Skeletal muscle satellite cell (primary cell): ENCODE results near the gene TGM2.

Experiments used
- H3K27me3 ChIP-seq: 2 replicates; pipeline ENCODE4 v1.7.0; 2013; ENCODE audit warnings: low read length; ENCODE audit not compliant: control insufficient read depth, insufficient read depth
- H3K36me3 ChIP-seq: 2 replicates; pipeline ENCODE4 v1.7.0; 2013; ENCODE audit warnings: mild to moderate bottlenecking, control low read depth, low read length; ENCODE audit not compliant: insufficient read depth
- H3K4me1 ChIP-seq: 2 replicates; pipeline ENCODE4 v1.7.0; 2013; ENCODE audit warnings: low read length; ENCODE audit not compliant: control insufficient read depth, insufficient read depth
- H3K4me2 ChIP-seq: 2 replicates; pipeline ENCODE4 v1.7.0; 2013; ENCODE audit warnings: mild to moderate bottlenecking, low read length
- H3K4me3 ChIP-seq: 2 replicates; pipeline ENCODE4 v1.7.0; 2013; ENCODE audit warnings: low read length
- H3K9ac ChIP-seq: 2 replicates; pipeline ENCODE4 v1.7.0; 2013; ENCODE audit warnings: mild to moderate bottlenecking, low read depth, low read length, moderate library complexity
- H3K9me3 ChIP-seq: replicated peaks from 2 replicates; pipeline ENCODE4 v1.7.0; 2013; ENCODE audit warnings: mild to moderate bottlenecking, control low read depth, low read length

TGM2 gene

DNA sequence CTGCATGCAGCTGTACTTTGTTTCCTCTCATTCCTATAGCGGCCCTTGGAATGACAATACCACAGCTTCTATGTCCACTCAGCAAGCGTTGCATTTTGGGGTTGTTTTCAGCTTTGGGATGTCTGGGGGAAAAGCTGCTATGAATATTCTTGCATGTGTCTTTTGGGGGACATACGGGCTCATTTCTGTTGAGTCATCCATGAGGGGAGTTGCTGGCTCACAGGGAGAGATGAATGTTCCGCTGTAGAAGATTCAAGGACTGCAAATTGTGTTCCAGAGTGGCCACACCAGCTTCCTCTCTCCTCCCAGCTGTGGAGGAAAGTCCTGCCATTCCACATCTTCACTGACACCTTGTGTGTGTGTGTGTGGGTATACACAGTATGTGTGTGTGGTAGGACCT lies 43.3 kb downstream of the TGM2 start:
- H3K27me3 ChIP-seq: no peaks in the 10 kb centered on the region
- no peaks in the 10 kb centered on the region for H3K9me3 ChIP-seq
- H3K4me3 ChIP-seq: no peak overlapping the region
- no peaks in the 10 kb centered on the region for H3K36me3 ChIP-seq
- no peak overlapping the region for H3K9ac ChIP-seq
- peaks cover 40% of the 10 kb centered on the region for H3K4me1 ChIP-seq
- no peak overlapping the region for H3K4me2 ChIP-seq

DNA sequence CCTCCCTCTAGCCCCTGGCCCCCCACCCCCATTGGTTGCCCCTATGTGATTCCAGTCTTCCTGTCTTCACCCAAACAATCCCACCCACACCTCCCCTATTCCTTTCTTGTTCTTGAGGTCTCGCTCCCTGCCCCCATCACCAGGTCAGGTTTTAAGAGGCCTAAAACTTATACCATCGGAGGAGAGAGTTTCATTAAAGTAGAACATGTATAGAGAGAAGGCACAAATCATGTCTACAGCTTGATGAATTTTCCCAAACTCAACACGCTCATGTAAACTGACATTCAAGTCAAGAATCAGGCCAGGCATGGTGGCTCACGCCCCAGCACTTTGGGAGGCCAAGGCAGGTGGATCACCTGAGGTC lies 44.5 kb downstream of the TGM2 start:
- Histone ChIP-seq H3K27me3 (no peaks in the 10 kb centered on the region), H3K4me2 (no peak overlapping the region), H3K4me3 (no peak overlapping the region), H3K4me1 (peaks cover 30% of the 10 kb centered on the region), H3K9ac (no peak overlapping the region), H3K36me3 (no peaks in the 10 kb centered on the region), H3K9me3 (no peaks in the 10 kb centered on the region)

DNA sequence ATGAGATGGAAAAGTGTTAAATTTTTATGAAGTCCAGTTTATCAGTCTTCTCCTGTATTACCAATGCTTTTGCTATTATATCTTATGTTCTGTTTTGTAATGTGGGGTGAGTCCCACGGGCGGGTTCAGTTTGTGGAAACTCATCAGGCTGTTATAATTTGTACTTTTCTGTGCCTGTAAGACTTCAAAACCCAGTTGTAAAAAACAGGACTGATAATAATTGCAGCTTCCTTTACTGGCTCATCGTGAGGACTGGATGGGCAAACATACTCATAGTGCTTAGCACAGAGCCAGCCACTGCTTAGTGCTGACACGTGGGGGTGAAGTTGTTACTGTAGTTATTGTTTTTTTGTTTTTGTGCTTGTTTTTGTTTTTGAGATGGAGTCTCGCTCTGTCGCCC lies 45.6 kb downstream of the TGM2 start:
- no peaks in the 10 kb centered on the region for H3K36me3 ChIP-seq
- no peaks in the 10 kb centered on the region for H3K9me3 ChIP-seq
- peaks cover 22% of the 10 kb centered on the region for H3K4me1 ChIP-seq

DNA sequence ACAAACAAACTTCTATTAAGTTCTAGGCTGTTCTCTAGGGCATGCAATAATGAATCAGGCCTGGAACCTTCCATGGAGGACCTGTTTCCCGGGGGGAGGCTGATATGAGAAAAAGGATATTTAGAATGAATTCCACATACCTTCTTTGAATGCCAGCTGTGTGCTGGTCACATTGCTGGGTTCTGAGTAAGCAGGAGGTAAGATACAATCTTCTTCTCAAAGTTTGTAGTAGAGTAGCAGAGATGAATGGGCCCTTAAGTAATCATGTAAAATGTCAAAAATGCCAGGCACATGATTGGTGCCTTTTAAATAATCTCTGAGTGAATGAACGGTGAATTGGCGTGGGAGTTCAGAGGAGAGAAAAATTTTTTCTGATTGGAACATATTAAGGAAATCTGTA lies 47.4 kb downstream of the TGM2 start:
- peak overlapping the region; percentile 8 for H3K9ac ChIP-seq
- H3K27me3 ChIP-seq: no peaks in the 10 kb centered on the region
- H3K36me3 ChIP-seq: no peaks in the 10 kb centered on the region
- peaks cover 22% of the 10 kb centered on the region for H3K4me1 ChIP-seq
- H3K9me3 ChIP-seq: no peaks in the 10 kb centered on the region
- H3K4me3 ChIP-seq: no peak overlapping the region
- peak overlapping the region; percentile 3 for H3K4me2 ChIP-seq

More for the DNA sequence above, 45.6 kb downstream of the TGM2 start:
- H3K9ac ChIP-seq: no peak overlapping the region
- no peak overlapping the region for H3K4me3 ChIP-seq
- no peak overlapping the region for H3K4me2 ChIP-seq
- no peaks in the 10 kb centered on the region for H3K27me3 ChIP-seq

DNA sequence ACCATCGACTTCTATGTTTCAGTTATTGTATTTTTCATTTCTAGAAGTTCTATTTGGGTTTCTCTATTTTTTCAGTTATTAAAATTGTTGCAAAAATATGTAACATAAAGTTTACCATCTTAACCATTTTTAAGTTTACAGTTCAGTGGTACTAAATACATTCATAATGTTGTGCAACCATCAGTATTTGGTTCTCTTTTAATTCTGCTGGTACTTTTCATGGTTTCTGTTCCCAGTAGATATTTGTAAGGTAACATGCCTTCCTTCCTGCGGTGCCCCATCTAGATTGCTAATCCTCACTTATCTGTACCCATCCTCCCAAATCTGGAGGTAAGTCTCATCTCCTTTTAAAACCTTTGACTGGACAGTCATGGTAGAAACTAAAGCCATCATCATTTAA lies 47.9 kb downstream of the TGM2 start:
- Histone ChIP-seq H3K4me2 (peak overlapping the region; percentile 3), H3K27me3 (no peaks in the 10 kb centered on the region), H3K36me3 (no peaks in the 10 kb centered on the region), H3K4me1 (peaks cover 22% of the 10 kb centered on the region), H3K9ac (peak overlapping the region; percentile 8), H3K4me3 (no peak overlapping the region), H3K9me3 (no peaks in the 10 kb centered on the region)

DNA sequence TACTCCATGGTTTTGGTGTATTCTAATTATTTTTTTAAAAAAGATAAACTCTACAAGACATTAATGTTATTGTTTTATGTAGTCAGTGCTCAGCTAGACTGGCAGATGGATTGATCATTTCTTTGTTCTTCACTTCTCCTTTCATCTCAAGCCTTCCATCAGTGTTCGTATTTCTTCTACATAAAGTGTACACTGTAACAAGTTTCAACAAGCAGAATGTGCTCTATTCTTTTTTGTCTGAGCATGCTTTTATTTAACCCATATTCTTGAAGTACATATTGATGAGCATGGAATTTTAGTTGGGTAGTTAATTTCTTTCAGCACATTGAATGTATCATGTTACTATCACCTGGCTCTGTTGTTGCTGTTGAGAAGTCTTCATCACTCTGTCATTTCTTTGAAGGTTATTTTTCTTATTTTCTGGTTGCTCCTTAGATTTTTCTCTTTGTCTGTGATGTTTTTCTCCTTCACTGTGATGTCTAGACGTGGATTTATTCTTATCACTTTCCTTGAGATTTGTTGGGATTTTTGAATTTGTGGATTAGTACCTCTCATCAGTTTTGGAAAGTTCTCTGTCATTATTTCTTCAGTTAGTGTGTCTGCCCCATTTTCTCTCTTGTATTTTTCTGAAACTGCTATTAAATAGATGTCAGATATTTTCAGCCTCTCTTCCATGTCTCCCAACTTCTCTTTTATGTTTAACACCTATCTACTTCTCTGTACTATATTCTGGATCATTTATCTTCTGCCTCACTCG lies 48.5 kb downstream of the TGM2 start:
- Histone ChIP-seq H3K4me2 (no peak overlapping the region), H3K4me3 (no peak overlapping the region), H3K9ac (no peak overlapping the region), H3K4me1 (peaks cover 23% of the 10 kb centered on the region), H3K27me3 (no peaks in the 10 kb centered on the region), H3K36me3 (no peaks in the 10 kb centered on the region), H3K9me3 (no peaks in the 10 kb centered on the region)

DNA sequence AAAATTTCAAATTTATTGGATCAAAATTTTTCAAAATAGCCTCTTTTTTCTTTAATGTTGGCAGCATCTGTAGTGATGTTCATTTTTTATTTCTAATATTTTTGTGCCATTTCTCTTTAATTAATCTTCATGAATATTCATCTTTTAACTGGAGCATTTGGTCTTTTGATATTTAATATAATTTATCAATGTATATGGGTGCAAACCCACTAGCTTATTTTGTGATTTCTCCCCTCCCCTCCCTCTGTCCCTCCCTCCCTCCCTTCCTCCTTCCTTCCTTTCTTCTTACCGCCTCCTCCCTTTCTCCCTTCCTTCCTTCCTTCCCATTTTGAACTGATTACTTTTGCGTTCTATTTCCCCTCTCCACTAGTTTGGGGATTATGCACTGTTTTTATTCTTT lies 49.2 kb downstream of the TGM2 start:
- H3K9me3 ChIP-seq: no peaks in the 10 kb centered on the region
- H3K4me3 ChIP-seq: no peak overlapping the region
- no peaks in the 10 kb centered on the region for H3K36me3 ChIP-seq
- no peak overlapping the region for H3K4me2 ChIP-seq
- no peak overlapping the region for H3K9ac ChIP-seq
- H3K27me3 ChIP-seq: no peaks in the 10 kb centered on the region
- peaks cover 30% of the 10 kb centered on the region for H3K4me1 ChIP-seq

DNA sequence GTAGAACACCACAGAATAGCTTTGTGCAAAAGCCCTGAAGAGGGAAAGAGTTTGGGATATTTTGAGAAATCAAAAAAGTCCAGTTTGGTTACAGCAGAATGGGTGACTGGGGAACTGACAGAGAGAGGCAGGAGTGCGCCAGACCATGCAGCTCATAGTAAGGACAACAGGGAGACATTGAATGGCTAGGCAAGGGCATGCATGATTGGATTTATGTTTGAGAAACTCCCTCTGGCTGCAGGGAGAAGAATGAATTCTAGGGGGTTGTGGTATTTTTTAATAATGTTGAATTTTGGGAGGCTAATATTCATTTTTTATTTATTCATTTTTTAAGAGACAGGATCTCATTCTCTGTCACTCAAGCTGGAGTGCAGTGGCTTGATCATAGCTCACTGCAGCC lies 49.9 kb downstream of the TGM2 start:
- Histone ChIP-seq H3K4me2 (no peak overlapping the region), H3K36me3 (no peaks in the 10 kb centered on the region), H3K9me3 (no peaks in the 10 kb centered on the region), H3K4me1 (peaks cover 37% of the 10 kb centered on the region), H3K9ac (no peak overlapping the region), H3K27me3 (no peaks in the 10 kb centered on the region), H3K4me3 (no peak overlapping the region)

DNA sequence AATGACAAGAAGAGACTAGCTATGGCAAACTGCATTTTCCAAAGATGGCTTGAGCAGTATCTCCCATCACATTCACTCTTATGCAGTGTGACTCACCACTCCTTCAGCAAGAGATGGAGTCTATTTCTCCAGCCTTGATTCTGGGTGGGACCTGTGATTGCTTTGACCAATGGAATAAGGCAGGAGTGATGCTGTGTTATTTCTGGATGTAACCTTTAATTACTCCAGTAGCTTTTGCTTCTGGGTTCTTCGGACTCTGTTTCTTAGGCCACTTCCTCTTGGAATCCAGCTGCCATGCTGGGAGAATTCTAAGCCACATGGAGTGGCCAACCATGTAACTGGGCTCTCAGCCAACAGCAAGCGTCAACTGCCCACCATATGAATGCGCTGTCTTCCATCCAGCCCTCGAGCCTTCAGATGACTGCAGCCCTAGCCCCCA lies 50.7 kb downstream of the TGM2 start:
- no peak overlapping the region for H3K4me3 ChIP-seq
- H3K4me2 ChIP-seq: no peak overlapping the region
- no peaks in the 10 kb centered on the region for H3K9me3 ChIP-seq
- no peaks in the 10 kb centered on the region for H3K27me3 ChIP-seq
- H3K4me1 ChIP-seq: peaks cover 45% of the 10 kb centered on the region
- H3K36me3 ChIP-seq: no peaks in the 10 kb centered on the region
- no peak overlapping the region for H3K9ac ChIP-seq

DNA sequence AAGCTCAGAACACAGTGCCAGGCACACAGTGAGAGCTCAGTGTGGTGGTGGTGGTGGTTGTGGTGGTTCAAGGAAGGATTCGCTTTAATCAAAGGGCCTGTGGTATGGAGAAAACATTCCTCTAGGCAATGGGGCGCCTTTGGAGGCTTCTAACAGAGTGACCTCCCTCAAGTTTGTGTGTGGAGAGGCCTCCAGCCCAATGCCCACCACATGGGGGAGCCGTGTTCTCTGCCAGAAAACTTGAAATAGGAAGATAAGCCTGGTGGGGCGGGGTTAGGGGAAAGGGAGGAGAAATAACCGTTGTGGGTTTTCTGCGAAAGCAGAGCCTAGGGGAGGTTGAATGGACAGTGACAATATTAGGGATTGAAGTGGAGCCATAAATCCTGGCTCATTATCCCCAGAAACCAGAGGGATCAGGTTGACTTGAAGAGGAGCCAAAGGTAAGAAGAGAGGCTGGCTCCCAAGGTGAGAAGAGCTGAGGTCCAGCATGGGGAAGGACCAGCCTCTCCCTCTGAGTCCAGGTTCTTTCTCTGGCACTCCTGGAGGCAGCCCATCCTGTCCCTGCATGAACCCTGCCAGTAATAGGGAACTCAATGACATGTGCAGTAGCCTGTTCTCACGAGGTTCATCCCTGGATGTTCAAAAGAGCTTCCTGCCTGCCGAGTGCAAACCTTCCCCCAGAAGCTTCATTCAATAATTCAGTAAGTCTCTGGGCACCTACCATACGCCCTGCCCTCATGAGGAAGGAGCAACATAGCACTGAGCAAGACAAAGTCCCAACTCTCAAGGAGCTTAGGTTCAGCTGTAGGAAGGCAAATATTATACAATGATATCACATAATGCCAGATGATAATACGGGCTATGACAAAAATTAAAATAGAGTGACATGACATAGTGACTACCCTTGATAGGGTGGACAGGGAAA lies 51.4 kb downstream of the TGM2 start:
- no peak overlapping the region for H3K4me3 ChIP-seq
- H3K9me3 ChIP-seq: no peaks in the 10 kb centered on the region
- H3K4me1 ChIP-seq: peaks cover 51% of the 10 kb centered on the region
- no peak overlapping the region for H3K4me2 ChIP-seq
- H3K36me3 ChIP-seq: no peaks in the 10 kb centered on the region
- H3K27me3 ChIP-seq: no peaks in the 10 kb centered on the region
- H3K9ac ChIP-seq: no peak overlapping the region

DNA sequence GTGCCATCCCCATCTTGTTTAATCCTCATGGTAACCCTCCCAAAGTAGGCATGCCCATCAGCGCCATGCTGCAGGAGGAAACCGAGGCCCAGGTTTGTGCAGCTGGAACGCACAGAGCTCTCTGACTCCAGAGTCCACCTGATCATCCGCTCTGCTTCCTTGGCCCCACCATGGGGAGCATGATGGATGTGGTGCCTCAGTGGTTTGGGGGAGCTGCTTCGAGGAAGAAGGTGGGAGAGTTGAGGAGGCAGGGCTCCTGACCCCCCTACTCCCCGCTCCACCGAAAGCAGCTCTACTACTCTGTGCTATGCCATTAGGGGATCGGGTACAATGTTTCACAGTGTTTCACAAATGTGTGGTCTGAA lies 52.2 kb downstream of the TGM2 start:
- H3K4me1 ChIP-seq: peaks cover 47% of the 10 kb centered on the region
- H3K9ac ChIP-seq: no peak overlapping the region
- H3K4me3 ChIP-seq: no peak overlapping the region
- H3K36me3 ChIP-seq: no peaks in the 10 kb centered on the region
- H3K9me3 ChIP-seq: no peaks in the 10 kb centered on the region
- H3K27me3 ChIP-seq: no peaks in the 10 kb centered on the region
- H3K4me2 ChIP-seq: no peak overlapping the region
